SK-N-SH treated with all-trans-retinoic acid at 6 μM for 48 hours (cell line): Measurements from ENCODE around the gene TSPAN9.

ENCODE experiments used
- ATAC-seq: fragments of 200-7000 bp; cut with Tn5 transposase; 3 replicates; pipeline ENCODE4 v1.9.1; 2020; ENCODE audit warnings: mild to moderate bottlenecking, moderate library complexity
- ARNTL ChIP-seq: fragments of 450-650 bp; formaldehyde crosslinking; IDR thresholded peaks from 2 replicates; pipeline ENCODE4 v1.5.0; 2020; ENCODE audit warnings: low read depth, mild to moderate bottlenecking, moderate library complexity, borderline replicate concordance
- BACH2 ChIP-seq: fragments of 250-450 bp; sonication (Bioruptor Pico); IDR thresholded peaks from 2 replicates; pipeline ENCODE4 v1.9.0; 2021; ENCODE audit warnings: mild to moderate bottlenecking, borderline replicate concordance
- GLIS3 ChIP-seq: fragments of 250-450 bp; sonication (Bioruptor Pico); IDR thresholded peaks from 2 replicates; pipeline ENCODE4 v1.5.0; 2020; ENCODE audit warnings: mild to moderate bottlenecking, moderate library complexity
- ISL1 ChIP-seq: fragments of 250-450 bp; sonication (Bioruptor Pico); IDR thresholded peaks from 2 replicates; pipeline ENCODE4 v2.1.2; 2022; ENCODE audit warnings: mild to moderate bottlenecking, moderate library complexity
- OSR1 ChIP-seq: fragments of 250-450 bp; sonication (Bioruptor Pico); IDR thresholded peaks from 2 replicates; pipeline ENCODE4 v1.8.0; 2022; ENCODE audit warnings: moderate library complexity, mild to moderate bottlenecking, inconsistent platforms
- PPARA ChIP-seq: fragments of 250-450 bp; sonication (Bioruptor Pico); IDR thresholded peaks from 2 replicates; pipeline ENCODE4 v1.5.0; 2020; ENCODE audit warnings: mild to moderate bottlenecking, borderline replicate concordance
- RARB ChIP-seq: fragments of 250-450 bp; sonication (Bioruptor Pico); IDR thresholded peaks from 2 replicates; pipeline ENCODE4 v1.8.0; 2021; ENCODE audit warnings: mild to moderate bottlenecking, moderate library complexity
- SNAI2 ChIP-seq: fragments of 250-450 bp; sonication (Bioruptor Pico); IDR thresholded peaks from 2 replicates; pipeline ENCODE4 v1.5.0; 2020; ENCODE audit warnings: mild to moderate bottlenecking, moderate library complexity
- TCF4 ChIP-seq: fragments of 250-450 bp; sonication (Bioruptor Pico); IDR thresholded peaks from 2 replicates; pipeline ENCODE4 v1.8.0; 2021; ENCODE audit warnings: mild to moderate bottlenecking, moderate library complexity, borderline replicate concordance
- TOX ChIP-seq: fragments of 250-450 bp; sonication (Bioruptor Pico); IDR thresholded peaks from 2 replicates; pipeline ENCODE4 v1.8.0; 2021; ENCODE audit warnings: mild to moderate bottlenecking, moderate library complexity, borderline replicate concordance
- ZC3H10 ChIP-seq: fragments of 250-450 bp; sonication (Bioruptor Pico); IDR thresholded peaks from 2 replicates; pipeline ENCODE4 v1.5.1; 2021; ENCODE audit warnings: mild to moderate bottlenecking, moderate library complexity
- ZFP30 ChIP-seq: fragments of 450-650 bp; formaldehyde crosslinking; IDR thresholded peaks from 2 replicates; pipeline ENCODE4 v1.5.0; 2022; ENCODE audit warnings: mild to moderate bottlenecking, moderate library complexity
- ZNF565 ChIP-seq: fragments of 450-650 bp; formaldehyde crosslinking; conservative IDR thresholded peaks from 2 replicates; pipeline ENCODE4 v1.5.0; 2020; ENCODE audit warnings: low read depth, mild to moderate bottlenecking, moderate library complexity
- ZNF70 ChIP-seq: fragments of 450-650 bp; formaldehyde crosslinking; IDR thresholded peaks from 2 replicates; pipeline ENCODE4 v1.5.0; 2020; ENCODE audit warnings: mild to moderate bottlenecking, moderate library complexity
- ZNF8 ChIP-seq: fragments of 450-650 bp; formaldehyde crosslinking; IDR thresholded peaks from 2 replicates; pipeline ENCODE4 v1.5.0; 2020; ENCODE audit warnings: mild to moderate bottlenecking, moderate library complexity
- TF ChIP-seq, protein P1 (sequence below): fragments of 250-450 bp; sonication (Bioruptor Pico); IDR thresholded peaks from 2 replicates; pipeline ENCODE4 v1.5.1; 2021; ENCODE audit warnings: mild to moderate bottlenecking, moderate library complexity
- TF ChIP-seq, protein P2 (sequence below): fragments of 250-450 bp; sonication (Bioruptor Pico); IDR thresholded peaks from 2 replicates; pipeline ENCODE4 v1.8.0; 2021; ENCODE audit warnings: low read depth, mild to moderate bottlenecking, moderate library complexity, borderline replicate concordance
- TF ChIP-seq, protein P3 (sequence below): fragments of 250-450 bp; sonication (Bioruptor Pico); IDR thresholded peaks from 2 replicates; pipeline ENCODE4 v1.8.0; 2020; ENCODE audit warnings: mild to moderate bottlenecking, moderate library complexity, borderline replicate concordance
- TF ChIP-seq, protein P4 (sequence below): fragments of 250-450 bp; sonication (Bioruptor Pico); IDR thresholded peaks from 2 replicates; pipeline ENCODE4 v1.5.0; 2020; ENCODE audit warnings: mild to moderate bottlenecking, moderate library complexity
- TF ChIP-seq, protein P5 (sequence below): fragments of 250-450 bp; sonication (Bioruptor Pico); IDR thresholded peaks from 2 replicates; pipeline ENCODE4 v1.5.1; 2020; ENCODE audit warnings: low read depth, mild to moderate bottlenecking, moderate library complexity

The TSPAN9 gene

DNA sequence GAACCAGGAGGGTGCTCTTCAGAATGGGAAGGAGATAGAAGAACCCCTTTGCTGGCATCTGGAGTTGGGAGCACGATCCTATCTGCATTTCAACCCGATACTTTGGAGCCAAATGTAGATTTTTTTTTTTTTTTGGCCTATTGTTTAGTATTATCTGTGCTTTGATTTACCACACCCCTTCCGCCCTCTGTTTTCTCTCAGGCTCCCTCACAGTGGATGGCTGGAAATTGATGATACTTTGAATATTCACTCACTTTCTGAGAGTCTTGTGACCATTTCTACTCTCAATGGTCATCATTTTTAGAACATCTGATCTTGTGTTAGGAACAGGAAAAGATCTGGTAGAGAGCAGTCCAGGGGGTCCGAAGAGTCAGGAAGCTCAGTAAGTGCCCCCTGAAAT is 9.0 kb downstream of the TSPAN9 start (continued):
- TF ChIP-seq, protein P1, sequence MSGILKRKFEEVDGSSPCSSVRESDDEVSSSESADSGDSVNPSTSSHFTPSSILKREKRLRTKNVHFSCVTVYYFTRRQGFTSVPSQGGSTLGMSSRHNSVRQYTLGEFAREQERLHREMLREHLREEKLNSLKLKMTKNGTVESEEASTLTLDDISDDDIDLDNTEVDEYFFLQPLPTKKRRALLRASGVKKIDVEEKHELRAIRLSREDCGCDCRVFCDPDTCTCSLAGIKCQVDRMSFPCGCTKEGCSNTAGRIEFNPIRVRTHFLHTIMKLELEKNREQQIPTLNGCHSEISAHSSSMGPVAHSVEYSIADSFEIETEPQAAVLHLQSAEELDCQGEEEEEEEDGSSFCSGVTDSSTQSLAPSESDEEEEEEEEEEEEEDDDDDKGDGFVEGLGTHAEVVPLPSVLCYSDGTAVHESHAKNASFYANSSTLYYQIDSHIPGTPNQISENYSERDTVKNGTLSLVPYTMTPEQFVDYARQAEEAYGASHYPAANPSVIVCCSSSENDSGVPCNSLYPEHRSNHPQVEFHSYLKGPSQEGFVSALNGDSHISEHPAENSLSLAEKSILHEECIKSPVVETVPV (CRISPR knock-in tag): no peak
- no peak for TF ChIP-seq TCF4 (CRISPR knock-in tag)
- TF ChIP-seq ZNF70 (CRISPR knock-in tag): no peak
- TF ChIP-seq ZNF8 (CRISPR knock-in tag): no peak
- TF ChIP-seq OSR1: no peak
- TF ChIP-seq, protein P2, sequence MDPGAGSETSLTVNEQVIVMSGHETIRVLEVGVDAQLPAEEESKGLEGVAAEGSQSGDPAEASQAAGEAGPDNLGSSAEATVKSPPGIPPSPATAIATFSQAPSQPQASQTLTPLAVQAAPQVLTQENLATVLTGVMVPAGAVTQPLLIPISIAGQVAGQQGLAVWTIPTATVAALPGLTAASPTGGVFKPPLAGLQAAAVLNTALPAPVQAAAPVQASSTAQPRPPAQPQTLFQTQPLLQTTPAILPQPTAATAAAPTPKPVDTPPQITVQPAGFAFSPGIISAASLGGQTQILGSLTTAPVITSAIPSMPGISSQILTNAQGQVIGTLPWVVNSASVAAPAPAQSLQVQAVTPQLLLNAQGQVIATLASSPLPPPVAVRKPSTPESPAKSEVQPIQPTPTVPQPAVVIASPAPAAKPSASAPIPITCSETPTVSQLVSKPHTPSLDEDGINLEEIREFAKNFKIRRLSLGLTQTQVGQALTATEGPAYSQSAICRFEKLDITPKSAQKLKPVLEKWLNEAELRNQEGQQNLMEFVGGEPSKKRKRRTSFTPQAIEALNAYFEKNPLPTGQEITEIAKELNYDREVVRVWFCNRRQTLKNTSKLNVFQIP: no peak

DNA sequence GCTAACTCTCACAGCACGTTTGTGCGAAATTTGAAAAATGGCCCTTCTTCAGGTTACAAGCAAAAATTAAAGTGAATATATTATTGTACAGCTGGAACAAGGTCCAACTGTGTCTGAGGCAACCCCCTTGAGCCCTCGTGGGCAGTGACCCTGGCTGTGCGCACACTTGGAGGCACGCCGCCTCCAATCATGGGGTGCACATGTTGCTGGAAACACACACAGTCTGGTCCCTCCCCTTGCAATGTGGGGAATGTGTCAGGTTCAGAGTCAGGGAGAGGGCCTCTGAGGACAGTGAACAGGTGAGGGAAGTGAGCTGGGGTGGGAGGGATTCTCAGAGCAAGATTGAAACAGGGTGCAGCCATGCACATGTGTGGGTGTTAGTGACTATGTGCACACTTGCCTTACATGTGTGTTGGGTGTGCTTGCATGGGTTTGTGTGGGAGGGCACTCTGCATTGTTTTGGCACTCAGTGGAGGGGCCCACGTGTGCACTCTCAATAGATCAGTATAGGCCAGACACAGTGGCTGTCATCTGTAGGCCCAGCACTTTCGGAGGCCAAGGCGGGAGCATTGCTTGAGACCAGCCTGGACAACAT is 9.6 kb downstream of the TSPAN9 start:
- TF ChIP-seq GLIS3 (CRISPR knock-in tag) (no peak), ZC3H10 (CRISPR knock-in tag) (no peak), ZFP30 (CRISPR knock-in tag) (no peak), ZNF565 (no peak), SNAI2 (CRISPR knock-in tag) (no peak), ISL1 (CRISPR knock-in tag) (no peak), OSR1 (no peak)
- TF ChIP-seq, protein P3, sequence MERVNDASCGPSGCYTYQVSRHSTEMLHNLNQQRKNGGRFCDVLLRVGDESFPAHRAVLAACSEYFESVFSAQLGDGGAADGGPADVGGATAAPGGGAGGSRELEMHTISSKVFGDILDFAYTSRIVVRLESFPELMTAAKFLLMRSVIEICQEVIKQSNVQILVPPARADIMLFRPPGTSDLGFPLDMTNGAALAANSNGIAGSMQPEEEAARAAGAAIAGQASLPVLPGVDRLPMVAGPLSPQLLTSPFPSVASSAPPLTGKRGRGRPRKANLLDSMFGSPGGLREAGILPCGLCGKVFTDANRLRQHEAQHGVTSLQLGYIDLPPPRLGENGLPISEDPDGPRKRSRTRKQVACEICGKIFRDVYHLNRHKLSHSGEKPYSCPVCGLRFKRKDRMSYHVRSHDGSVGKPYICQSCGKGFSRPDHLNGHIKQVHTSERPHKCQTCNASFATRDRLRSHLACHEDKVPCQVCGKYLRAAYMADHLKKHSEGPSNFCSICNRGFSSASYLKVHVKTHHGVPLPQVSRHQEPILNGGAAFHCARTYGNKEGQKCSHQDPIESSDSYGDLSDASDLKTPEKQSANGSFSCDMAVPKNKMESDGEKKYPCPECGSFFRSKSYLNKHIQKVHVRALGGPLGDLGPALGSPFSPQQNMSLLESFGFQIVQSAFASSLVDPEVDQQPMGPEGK (CRISPR knock-in tag): no peak
- no peak for ATAC-seq

DNA sequence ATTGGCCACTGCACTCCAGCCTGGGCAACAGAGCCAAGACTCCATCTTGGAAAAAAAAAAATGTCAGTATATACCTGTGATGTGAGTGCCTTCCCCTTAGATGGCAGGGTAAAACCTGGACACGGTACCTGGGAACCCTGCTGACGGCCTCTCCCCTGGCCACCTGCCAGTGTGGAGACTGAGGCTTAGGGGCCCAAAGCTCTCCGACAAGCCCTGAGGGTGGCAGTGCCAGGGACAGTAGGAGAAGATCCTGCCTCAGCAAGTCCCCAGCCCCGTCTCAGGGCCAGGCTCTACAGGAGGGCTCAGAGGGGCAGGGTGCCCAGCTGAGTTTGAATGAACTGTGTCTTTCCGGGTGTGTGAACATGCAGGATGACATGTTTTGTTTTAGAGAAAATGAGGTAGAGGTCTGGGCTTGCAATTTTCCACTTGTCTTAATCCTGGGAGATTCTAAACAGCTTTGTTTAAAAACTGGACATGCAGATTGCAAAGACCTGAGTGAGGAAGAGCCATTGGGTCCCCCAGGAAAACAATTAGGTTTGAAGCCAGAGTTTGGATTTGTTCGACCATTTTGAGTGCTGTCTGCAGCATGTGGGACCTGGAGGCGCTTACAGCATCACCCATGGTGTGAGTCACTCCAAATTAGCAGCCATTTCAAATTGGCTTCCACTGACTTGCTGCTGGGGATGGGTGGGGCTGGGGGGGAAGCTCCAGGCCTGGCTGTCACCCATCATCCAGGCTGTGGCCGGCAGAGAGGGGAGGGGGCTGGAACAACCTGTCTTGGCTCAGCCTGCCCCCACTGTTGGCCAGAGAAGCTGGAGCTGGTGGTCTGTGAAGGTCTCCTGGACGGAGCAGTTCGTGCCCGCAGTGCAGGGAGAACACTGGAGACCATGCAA is 10.8 kb downstream of the TSPAN9 start:
- no peak for ATAC-seq

DNA sequence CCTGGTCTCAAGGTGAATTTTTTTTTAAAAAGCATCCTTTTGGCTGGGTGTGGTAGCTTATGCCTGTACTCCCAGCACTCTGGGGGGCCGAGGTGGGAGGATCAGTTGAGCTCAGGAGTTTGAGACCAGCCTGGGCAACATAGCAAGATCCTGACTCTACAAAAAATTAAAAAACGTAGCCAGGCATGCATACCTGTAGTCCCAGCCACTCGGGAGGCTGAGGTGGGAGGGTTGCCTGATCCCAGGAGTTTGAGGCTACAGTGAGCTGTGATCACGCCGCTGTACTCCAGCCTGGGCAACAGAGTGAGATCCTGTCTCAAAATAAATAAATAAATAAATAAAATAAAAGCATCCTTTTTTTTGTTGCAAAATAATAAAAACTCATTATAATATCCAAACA is 12.4 kb downstream of the TSPAN9 start:
- ATAC-seq: no peak
- TF ChIP-seq ZFP30 (CRISPR knock-in tag): no peak
- TF ChIP-seq, protein P4, sequence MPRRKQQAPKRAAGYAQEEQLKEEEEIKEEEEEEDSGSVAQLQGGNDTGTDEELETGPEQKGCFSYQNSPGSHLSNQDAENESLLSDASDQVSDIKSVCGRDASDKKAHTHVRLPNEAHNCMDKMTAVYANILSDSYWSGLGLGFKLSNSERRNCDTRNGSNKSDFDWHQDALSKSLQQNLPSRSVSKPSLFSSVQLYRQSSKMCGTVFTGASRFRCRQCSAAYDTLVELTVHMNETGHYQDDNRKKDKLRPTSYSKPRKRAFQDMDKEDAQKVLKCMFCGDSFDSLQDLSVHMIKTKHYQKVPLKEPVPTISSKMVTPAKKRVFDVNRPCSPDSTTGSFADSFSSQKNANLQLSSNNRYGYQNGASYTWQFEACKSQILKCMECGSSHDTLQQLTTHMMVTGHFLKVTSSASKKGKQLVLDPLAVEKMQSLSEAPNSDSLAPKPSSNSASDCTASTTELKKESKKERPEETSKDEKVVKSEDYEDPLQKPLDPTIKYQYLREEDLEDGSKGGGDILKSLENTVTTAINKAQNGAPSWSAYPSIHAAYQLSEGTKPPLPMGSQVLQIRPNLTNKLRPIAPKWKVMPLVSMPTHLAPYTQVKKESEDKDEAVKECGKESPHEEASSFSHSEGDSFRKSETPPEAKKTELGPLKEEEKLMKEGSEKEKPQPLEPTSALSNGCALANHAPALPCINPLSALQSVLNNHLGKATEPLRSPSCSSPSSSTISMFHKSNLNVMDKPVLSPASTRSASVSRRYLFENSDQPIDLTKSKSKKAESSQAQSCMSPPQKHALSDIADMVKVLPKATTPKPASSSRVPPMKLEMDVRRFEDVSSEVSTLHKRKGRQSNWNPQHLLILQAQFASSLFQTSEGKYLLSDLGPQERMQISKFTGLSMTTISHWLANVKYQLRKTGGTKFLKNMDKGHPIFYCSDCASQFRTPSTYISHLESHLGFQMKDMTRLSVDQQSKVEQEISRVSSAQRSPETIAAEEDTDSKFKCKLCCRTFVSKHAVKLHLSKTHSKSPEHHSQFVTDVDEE (CRISPR knock-in tag): no peak
- TF ChIP-seq OSR1: no peak
- no peak for TF ChIP-seq SNAI2 (CRISPR knock-in tag)
- no peak for TF ChIP-seq RARB (CRISPR knock-in tag)
- no peak for TF ChIP-seq ARNTL (CRISPR knock-in tag)
- no peak for TF ChIP-seq TCF4 (CRISPR knock-in tag)
- no peak for TF ChIP-seq ZNF70 (CRISPR knock-in tag)
- TF ChIP-seq GLIS3 (CRISPR knock-in tag): no peak
- TF ChIP-seq PPARA (CRISPR knock-in tag): no peak

More for the DNA sequence above, 10.8 kb downstream of the TSPAN9 start:
- no peak for TF ChIP-seq TCF4 (CRISPR knock-in tag)
- no peak for TF ChIP-seq ISL1 (CRISPR knock-in tag)
- TF ChIP-seq ZC3H10 (CRISPR knock-in tag): no peak
- TF ChIP-seq, protein P5, sequence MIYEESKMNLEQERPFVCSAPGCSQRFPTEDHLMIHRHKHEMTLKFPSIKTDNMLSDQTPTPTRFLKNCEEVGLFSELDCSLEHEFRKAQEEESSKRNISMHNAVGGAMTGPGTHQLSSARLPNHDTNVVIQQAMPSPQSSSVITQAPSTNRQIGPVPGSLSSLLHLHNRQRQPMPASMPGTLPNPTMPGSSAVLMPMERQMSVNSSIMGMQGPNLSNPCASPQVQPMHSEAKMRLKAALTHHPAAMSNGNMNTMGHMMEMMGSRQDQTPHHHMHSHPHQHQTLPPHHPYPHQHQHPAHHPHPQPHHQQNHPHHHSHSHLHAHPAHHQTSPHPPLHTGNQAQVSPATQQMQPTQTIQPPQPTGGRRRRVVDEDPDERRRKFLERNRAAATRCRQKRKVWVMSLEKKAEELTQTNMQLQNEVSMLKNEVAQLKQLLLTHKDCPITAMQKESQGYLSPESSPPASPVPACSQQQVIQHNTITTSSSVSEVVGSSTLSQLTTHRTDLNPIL: no peak
- TF ChIP-seq PPARA (CRISPR knock-in tag): no peak
- TF ChIP-seq ZNF565: no peak
- no peak for TF ChIP-seq TOX
- no peak for TF ChIP-seq ZFP30 (CRISPR knock-in tag)
- TF ChIP-seq RARB (CRISPR knock-in tag): no peak
- TF ChIP-seq, protein P2: no peak
- TF ChIP-seq BACH2 (CRISPR knock-in tag): no peak
- TF ChIP-seq OSR1: no peak
- TF ChIP-seq, all 23 proteins: peak for 0
